ENCODE data around the gene DDX39A.

DDX39A gene

DNA sequence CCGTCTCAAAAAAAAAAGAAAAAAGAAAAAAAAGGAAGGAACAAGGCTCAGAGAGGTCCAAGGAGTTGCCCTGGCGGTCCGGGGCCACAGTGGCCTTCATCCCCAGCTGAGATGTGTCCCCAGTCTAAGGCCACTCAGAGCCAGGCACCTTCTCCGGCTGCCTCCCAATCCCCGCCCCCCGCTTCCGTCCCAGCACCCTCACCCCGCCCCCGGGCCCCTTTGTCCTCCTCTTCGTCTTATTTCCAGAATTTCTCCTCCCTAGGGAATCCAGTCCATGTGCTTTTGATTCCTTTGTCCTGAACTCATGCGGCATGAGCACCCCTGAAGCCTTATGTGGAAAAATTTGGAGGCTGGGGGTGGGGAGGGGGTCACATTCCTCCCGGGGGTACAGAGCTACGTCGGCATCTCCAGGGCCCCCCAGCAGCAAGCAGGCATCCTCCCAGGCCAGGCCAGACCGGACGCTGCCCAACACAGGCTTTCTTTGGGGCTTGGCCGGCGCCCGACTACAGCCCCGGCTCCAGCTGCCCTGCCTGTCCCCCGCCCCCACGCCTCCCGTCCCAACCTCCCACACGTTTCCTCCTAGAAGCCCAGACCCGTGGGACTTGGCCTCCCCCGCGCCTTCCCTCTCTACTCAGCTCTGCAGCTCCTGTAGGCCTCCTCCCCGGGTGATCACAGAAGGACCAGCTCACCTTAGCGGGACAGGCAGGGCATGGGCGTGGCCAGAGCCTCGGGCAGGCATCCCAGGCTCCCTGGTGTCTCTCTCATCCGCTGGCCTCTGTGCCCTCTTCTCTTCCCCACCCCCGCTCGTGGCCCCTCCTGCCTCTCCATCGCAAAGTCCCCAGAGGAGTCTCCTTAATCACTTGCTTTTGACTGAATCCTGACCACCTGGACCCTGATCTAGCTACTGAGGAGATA lies 55.7 kb downstream of the DDX39A start:
- DNase-seq (ENCODE audit: low read depth), result no peak

- DNase-seq (ENCODE audit: low read depth), result no peak
Observed at GRCh38 chr19:14361824-14362223, 57.3 kb downstream of the DDX39A start.

Data from activated T-helper 1 cell treated with Interleukin-2 at 50 U/mL for 16 hours (primary cell).